Activated CD4-positive, alpha-beta T cell treated with anti-CD3 and anti-CD28 coated beads, Interleukin-2, amount 10 ng/mL, durations not matched to agents 7 days and 5 days (primary cell): ENCODE measurements around the gene MIPEP. TPM values are rescaled to one million over a fixed set of nuclear protein-coding genes. Genes with fewer than 3 reads are reported as not detected.
"Not testable (repeated sequence)": the region's sequence is repeated elsewhere in the genome, so short reads cannot be mapped to it uniquely, and the experiment has no call there.

ENCODE experiments used
- CTCF ChIA-PET: fragments of 350-600 bp; sonication (Branson Sonifier 250); formaldehyde crosslinking; loops from one replicate; lab custom pipeline; 2021; ENCODE audit warnings: antibody characterized with exemption; lab: Charles Lee
- POLR2A ChIA-PET: fragments of 350-600 bp; sonication (Branson Sonifier 250); formaldehyde crosslinking; loops from one replicate; lab custom pipeline; 2021; ENCODE audit warnings: antibody characterized with exemption; lab: Charles Lee
- DNase-seq: peaks from one replicate; pipeline ENCODE4 v3.0.0-alpha.2; 2020
- H3K27ac Mint-ChIP-seq: one replicate; pipeline ENCODE4 v1.8.0; 2021; ENCODE audit warnings: mild to moderate bottlenecking, moderate library complexity, mixed read lengths
- H3K27me3 Mint-ChIP-seq: one replicate; pipeline ENCODE4 v1.8.0; 2021; ENCODE audit warnings: mixed read lengths
- H3K36me3 Mint-ChIP-seq: one replicate; pipeline ENCODE4 v1.8.0; 2021; ENCODE audit warnings: low read depth, mixed read lengths
- H3K4me1 Mint-ChIP-seq: one replicate; pipeline ENCODE4 v1.8.0; 2021; ENCODE audit warnings: mixed read lengths
- H3K4me3 Mint-ChIP-seq: one replicate; pipeline ENCODE4 v1.8.0; 2021; ENCODE audit warnings: mild to moderate bottlenecking, moderate library complexity, mixed read lengths
- H3K9me3 Mint-ChIP-seq: one replicate; pipeline ENCODE4 v1.8.0; 2021; ENCODE audit warnings: mixed read lengths
- total RNA-seq, 2 experiments: library from RNA; stranded (reverse); gene quantifications; one replicate each; pipeline ENCODE4 v1.2.3, GENCODE V29; 2021

Gene MIPEP
- total RNA-seq, 2 experiments from 2014 or later: 8.2 to 10.0 TPM

- H3K27me3 Mint-ChIP-seq: no peaks in the 10 kb centered on the region
- H3K4me3 Mint-ChIP-seq: no peak overlapping the region
- no peak for DNase-seq
- ChIA-PET POLR2A (no interaction called here), CTCF (no interaction called here)
- H3K27ac Mint-ChIP-seq: no peak overlapping the region
- peaks cover 8% of the 10 kb centered on the region for H3K4me1 Mint-ChIP-seq
- H3K9me3 Mint-ChIP-seq: no peaks in the 10 kb centered on the region
- H3K36me3 Mint-ChIP-seq: no peaks in the 10 kb centered on the region
Observed at GRCh38 chr13:23771552-23771951, 117.6 kb downstream of the MIPEP start.

- Mint-ChIP-seq H3K9me3 (no peaks in the 10 kb centered on the region), H3K27ac (no peak overlapping the region), H3K36me3 (no peaks in the 10 kb centered on the region), H3K4me1 (peaks cover 4% of the 10 kb centered on the region), H3K27me3 (no peaks in the 10 kb centered on the region), H3K4me3 (no peak overlapping the region)
- ChIA-PET CTCF (no interaction called here), POLR2A (no interaction called here)
- DNase-seq: no peak
Observed at GRCh38 chr13:23770973-23771372, 118.2 kb downstream of the MIPEP start.

- Mint-ChIP-seq H3K36me3 (no peaks in the 10 kb centered on the region), H3K4me3 (no peak overlapping the region), H3K4me1 (peaks cover 4% of the 10 kb centered on the region), H3K27ac (no peak overlapping the region), H3K27me3 (no peaks in the 10 kb centered on the region), H3K9me3 (no peaks in the 10 kb centered on the region)
- POLR2A ChIA-PET: no interaction called here
- CTCF ChIA-PET: no interaction called here
- DNase-seq: no peak
Observed at GRCh38 chr13:23770428-23770827, 118.8 kb downstream of the MIPEP start.

GRCh38 chr13:23769401-23769800 lies 119.8 kb downstream of the MIPEP start:
- CTCF ChIA-PET: no interaction called here
- Mint-ChIP-seq H3K9me3 (no peaks in the 10 kb centered on the region), H3K4me1 (peaks cover 4% of the 10 kb centered on the region), H3K27ac (no peak overlapping the region), H3K27me3 (no peaks in the 10 kb centered on the region), H3K36me3 (no peaks in the 10 kb centered on the region), H3K4me3 (no peak overlapping the region)
- DNase-seq: no peak
- POLR2A ChIA-PET: no interaction called here

GRCh38 chr13:23767838-23768237 lies 121.4 kb downstream of the MIPEP start:
- no peak overlapping the region for H3K27ac Mint-ChIP-seq
- CTCF ChIA-PET: no interaction called here
- H3K4me3 Mint-ChIP-seq: no peak overlapping the region

GRCh38 chr13:23766939-23767338 lies 122.3 kb downstream of the MIPEP start:
- no peak for DNase-seq
- H3K27ac Mint-ChIP-seq: no peak overlapping the region
- POLR2A ChIA-PET: no interaction called here
- no peaks in the 10 kb centered on the region for H3K27me3 Mint-ChIP-seq
- CTCF ChIA-PET: no interaction called here
- H3K4me1 Mint-ChIP-seq: peaks cover 4% of the 10 kb centered on the region
- H3K9me3 Mint-ChIP-seq: no peaks in the 10 kb centered on the region
- H3K36me3 Mint-ChIP-seq: no peaks in the 10 kb centered on the region
- no peak overlapping the region for H3K4me3 Mint-ChIP-seq

More at GRCh38 chr13:23767838-23768237, 121.4 kb downstream of the MIPEP start:
- Mint-ChIP-seq H3K27me3 (no peaks in the 10 kb centered on the region), H3K36me3 (no peaks in the 10 kb centered on the region), H3K4me1 (peaks cover 4% of the 10 kb centered on the region), H3K9me3 (no peaks in the 10 kb centered on the region)
- DNase-seq: no peak
- POLR2A ChIA-PET: interaction anchor here (0.6 kb wide), 1 partner anchor 184 kb away, joined by 3 read pairs; no protein-coding TSS in a partner anchor

GRCh38 chr13:23766283-23766682 lies 122.9 kb downstream of the MIPEP start:
- no peaks in the 10 kb centered on the region for H3K9me3 Mint-ChIP-seq
- CTCF ChIA-PET: no interaction called here
- no peaks in the 10 kb centered on the region for H3K27me3 Mint-ChIP-seq
- POLR2A ChIA-PET: no interaction called here
- DNase-seq: no peak
- no peak overlapping the region for H3K27ac Mint-ChIP-seq
- H3K36me3 Mint-ChIP-seq: no peaks in the 10 kb centered on the region
- H3K4me3 Mint-ChIP-seq: no peak overlapping the region
- peaks cover 2% of the 10 kb centered on the region for H3K4me1 Mint-ChIP-seq

- Mint-ChIP-seq H3K36me3 (no peaks in the 10 kb centered on the region), H3K27ac (no peak overlapping the region), H3K4me1 (no peaks in the 10 kb centered on the region), H3K27me3 (no peaks in the 10 kb centered on the region), H3K4me3 (no peak overlapping the region), H3K9me3 (no peaks in the 10 kb centered on the region)
- POLR2A ChIA-PET: no interaction called here
- CTCF ChIA-PET: no interaction called here
- DNase-seq: no peak
Observed at GRCh38 chr13:23765531-23765930, 123.7 kb downstream of the MIPEP start.

- H3K27ac Mint-ChIP-seq: no peak overlapping the region
- no peak overlapping the region for H3K4me3 Mint-ChIP-seq
- no peak for DNase-seq
- H3K4me1 Mint-ChIP-seq: no peaks in the 10 kb centered on the region
- no peaks in the 10 kb centered on the region for H3K9me3 Mint-ChIP-seq
- H3K27me3 Mint-ChIP-seq: no peaks in the 10 kb centered on the region
- ChIA-PET POLR2A (no interaction called here), CTCF (no interaction called here)
- no peaks in the 10 kb centered on the region for H3K36me3 Mint-ChIP-seq
Observed at GRCh38 chr13:23763318-23763717, 125.9 kb downstream of the MIPEP start.

GRCh38 chr13:23761760-23762159 lies 127.4 kb downstream of the MIPEP start:
- H3K4me3 Mint-ChIP-seq, POLR2A ChIA-PET, DNase-seq, H3K27me3 Mint-ChIP-seq, H3K36me3 Mint-ChIP-seq, CTCF ChIA-PET, H3K27ac Mint-ChIP-seq, H3K4me1 Mint-ChIP-seq, H3K9me3 Mint-ChIP-seq: not testable (repeated sequence)

GRCh38 chr13:23760000-23760399 lies 129.2 kb downstream of the MIPEP start:
- H3K4me1 Mint-ChIP-seq: peaks cover 4% of the 10 kb centered on the region
- no peak for DNase-seq
- ChIA-PET CTCF (no interaction called here), POLR2A (no interaction called here)
- peaks cover 3% of the 10 kb centered on the region for H3K36me3 Mint-ChIP-seq
- H3K27ac Mint-ChIP-seq: no peak overlapping the region
- no peaks in the 10 kb centered on the region for H3K9me3 Mint-ChIP-seq
- no peaks in the 10 kb centered on the region for H3K27me3 Mint-ChIP-seq
- no peak overlapping the region for H3K4me3 Mint-ChIP-seq

- no peak overlapping the region for H3K27ac Mint-ChIP-seq
- no peaks in the 10 kb centered on the region for H3K9me3 Mint-ChIP-seq
- no peak overlapping the region for H3K4me3 Mint-ChIP-seq
- POLR2A ChIA-PET: no interaction called here
- H3K4me1 Mint-ChIP-seq: peaks cover 12% of the 10 kb centered on the region
- no peak for DNase-seq
- H3K36me3 Mint-ChIP-seq: peaks cover 8% of the 10 kb centered on the region
- H3K27me3 Mint-ChIP-seq: no peaks in the 10 kb centered on the region
- CTCF ChIA-PET: no interaction called here
Observed at GRCh38 chr13:23758798-23759527, 130.2 kb downstream of the MIPEP start.

- H3K4me3 Mint-ChIP-seq: no peak overlapping the region
- no peaks in the 10 kb centered on the region for H3K27me3 Mint-ChIP-seq
- no peaks in the 10 kb centered on the region for H3K9me3 Mint-ChIP-seq
- H3K4me1 Mint-ChIP-seq: peaks cover 36% of the 10 kb centered on the region
- H3K27ac Mint-ChIP-seq: peak overlapping the region; percentile 76
- ChIA-PET CTCF (no interaction called here), POLR2A (no interaction called here)
- H3K36me3 Mint-ChIP-seq: peaks cover 8% of the 10 kb centered on the region
- DNase-seq: no peak
Observed at GRCh38 chr13:23754997-23755396, 134.2 kb downstream of the MIPEP start.

- H3K27ac Mint-ChIP-seq: peak overlapping the region; percentile 76
- DNase-seq: peak; percentile 23
Observed at GRCh38 chr13:23754506-23754905, 134.7 kb downstream of the MIPEP start.

More at GRCh38 chr13:23754506-23754905, 134.7 kb downstream of the MIPEP start:
- peaks cover 36% of the 10 kb centered on the region for H3K4me1 Mint-ChIP-seq
- CTCF ChIA-PET: no interaction called here
- no peak overlapping the region for H3K4me3 Mint-ChIP-seq
- H3K27me3 Mint-ChIP-seq: no peaks in the 10 kb centered on the region
- peaks cover 8% of the 10 kb centered on the region for H3K36me3 Mint-ChIP-seq
- POLR2A ChIA-PET: no interaction called here
- H3K9me3 Mint-ChIP-seq: no peaks in the 10 kb centered on the region
